OCI-LY7 (cell line): ENCODE measurements around the gene SPINDOC. TPM values are rescaled to one million over a fixed set of nuclear protein-coding genes. Genes with fewer than 3 reads are reported as not detected.

Experiments used
- BruUV-seq: library from RNA; stranded (reverse); fragments of 400-500 nt; replicated peaks from 2 replicates; lab custom pipeline; 2021; lab: Mats Ljungman, UMichigan
- CTCF ChIA-PET: fragments of 300-600 bp; sonication (Branson Sonifier 250); formaldehyde crosslinking; loops from one replicate; lab custom pipeline; 2022; ENCODE audit warnings: antibody characterized with exemption; ENCODE audit not compliant: unreplicated experiment; lab: Charles Lee
- POLR2A ChIA-PET: fragments of 300-600 bp; sonication (Branson Sonifier 250); formaldehyde crosslinking; loops from one replicate; lab custom pipeline; 2022; ENCODE audit warnings: antibody characterized with exemption; lab: Charles Lee
- DNase-seq: peaks from one replicate; pipeline ENCODE4 v3.0.0-alpha.2; 2015; ENCODE audit warnings: low spot score
- H2AFZ ChIP-seq: fragments of 200-600 bp; sonication (generic), shearing (Covaris generic); 2 replicates; pipeline ENCODE4 v1.6.1; 2014; ENCODE audit warnings: mild to moderate bottlenecking, antibody characterized with exemption, low read length, moderate library complexity
- H3K27ac ChIP-seq: fragments of 200-600 bp; sonication (generic); 2 replicates; pipeline ENCODE4 v1.5.1; 2014; ENCODE audit warnings: mixed run types, low read depth, mild to moderate bottlenecking, moderate library complexity, low read length, inconsistent platforms; ENCODE audit not compliant: poor library complexity, severe bottlenecking
- H3K36me3 ChIP-seq: fragments of 200-600 bp; sonication (generic); 2 replicates; pipeline ENCODE4 v1.6.1; 2014; ENCODE audit warnings: mild to moderate bottlenecking, antibody characterized with exemption, low read length, moderate library complexity, mixed read lengths; ENCODE audit not compliant: insufficient read depth
- H3K4me1 ChIP-seq: fragments of 200-600 bp; sonication (generic); 2 replicates; pipeline ENCODE4 v1.5.1; 2014; ENCODE audit warnings: mild to moderate bottlenecking, low read length; ENCODE audit not compliant: insufficient read depth, poor library complexity, severe bottlenecking
- H3K4me2 ChIP-seq: fragments of 200-600 bp; sonication (generic); 2 replicates; pipeline ENCODE4 v1.6.1; 2014; ENCODE audit warnings: mild to moderate bottlenecking, low read length
- H3K4me3 ChIP-seq: fragments of 200-600 bp; sonication (generic); 2 replicates; pipeline ENCODE4 v1.5.1; 2014; ENCODE audit warnings: mild to moderate bottlenecking, low read depth, low read length; ENCODE audit not compliant: poor library complexity, severe bottlenecking
- H3K79me2 ChIP-seq: fragments of 200-600 bp; sonication (generic); 2 replicates; pipeline ENCODE4 v1.6.1; 2016; ENCODE audit warnings: low read depth, mild to moderate bottlenecking, low read length, moderate library complexity, mixed read lengths; ENCODE audit not compliant: insufficient read depth
- H3K9me2 ChIP-seq: fragments of 200-600 bp; sonication (generic); 2 replicates; pipeline ENCODE4 v1.6.1; 2016; ENCODE audit warnings: mild to moderate bottlenecking, low read length, mixed read lengths; ENCODE audit not compliant: insufficient read depth
- H3K9me3 ChIP-seq: fragments of 200-600 bp; sonication (generic); 2 replicates; pipeline ENCODE4 v1.6.1; 2014; ENCODE audit warnings: mild to moderate bottlenecking, mixed run types, low read length, mixed read lengths
- H4K20me1 ChIP-seq: fragments of 200-600 bp; sonication (generic); 2 replicates; pipeline ENCODE4 v1.6.1; 2014; ENCODE audit warnings: mild to moderate bottlenecking, antibody characterized with exemption, low read length, moderate library complexity, mixed read lengths; ENCODE audit not compliant: insufficient read depth
- CTCF ChIP-seq: fragments of 200-600 bp; sonication (generic); conservative IDR thresholded peaks from 2 replicates; pipeline ENCODE4 v1.5.1; 2014; ENCODE audit warnings: mild to moderate bottlenecking, antibody characterized with exemption, low read length, moderate library complexity, mixed read lengths
- EZH2phosphoT487 ChIP-seq: fragments of 200-600 bp; sonication (generic); IDR thresholded peaks from 2 replicates; pipeline ENCODE4 v1.6.1; 2018; ENCODE audit warnings: low read depth, borderline replicate concordance, mild to moderate bottlenecking, mixed run types, antibody characterized with exemption, low read length, moderate library complexity, mixed read lengths
- intact Hi-C: fragments of 100-400 bp; cut with micrococcal nuclease; formaldehyde crosslinking; loops from one replicate; pipeline ENCODE4 v1.10.0; 2022; ENCODE audit not compliant: unreplicated experiment
- total RNA-seq, 2 experiments: library from RNA; depleted of rRNA in 1 of 2; stranded (reverse); fragments of >200 nt in 1 of 2; shearing (Covaris generic) in 1 of 2; gene quantifications; 2 replicates each; pipeline ENCODE4 v1.2.3, GENCODE V29; 2014 to 2022

The SPINDOC gene
- total RNA-seq, 2 experiments from 2014 or later = 57.9 to 81.8 TPM

DNA sequence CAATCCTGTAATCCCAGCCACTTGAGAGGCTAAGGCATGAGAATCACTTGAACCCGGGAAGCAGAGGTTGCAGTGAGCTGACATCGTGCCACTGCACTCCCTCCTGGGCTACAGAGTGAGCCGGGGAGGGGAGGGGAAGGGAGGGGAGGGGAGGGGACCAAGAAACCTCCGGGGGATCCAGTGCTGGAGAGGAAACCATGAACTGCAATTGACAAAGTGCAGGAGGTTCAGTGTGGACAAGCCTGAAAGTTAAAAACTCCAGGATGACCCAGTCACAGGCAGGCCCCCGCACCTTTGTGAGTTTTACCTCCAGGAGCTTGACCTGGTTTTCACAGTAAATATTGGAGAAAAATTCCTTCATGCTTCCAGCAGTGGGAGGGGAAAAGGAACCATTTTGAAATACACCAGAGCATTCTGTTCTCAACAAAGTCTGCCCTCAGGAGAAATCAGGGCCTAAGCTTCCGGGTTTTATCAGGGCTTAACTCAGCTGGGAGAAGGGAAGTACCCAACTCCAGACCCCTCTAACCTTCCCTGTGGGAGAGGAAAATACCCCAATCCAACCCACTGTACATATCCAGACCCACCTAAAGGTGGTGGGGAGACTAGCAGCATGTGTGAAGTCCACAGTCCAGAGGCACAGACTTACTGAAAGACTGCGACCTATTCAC, 29.2 kb upstream of the SPINDOC start:
- TF ChIP-seq EZH2phosphoT487 (no peak), CTCF (no peak)
- no peak overlapping the region for H3K4me2 ChIP-seq
- H3K79me2 ChIP-seq = no peaks in the 10 kb centered on the region
- ChIA-PET POLR2A (no interaction called here), CTCF (interaction anchor here (0.6 kb wide), 1 partner anchor 13 kb away, joined by 6 read pairs; no protein-coding TSS in a partner anchor)
- DNase-seq = no peak
- no peaks in the 10 kb centered on the region for H3K4me1 ChIP-seq
- no peaks in the 10 kb centered on the region for H3K36me3 ChIP-seq
- no peak overlapping the region for H3K27ac ChIP-seq
- H4K20me1 ChIP-seq = no peaks in the 10 kb centered on the region
- intact Hi-C loops = no loop called here
- H3K9me2 ChIP-seq = no peaks in the 10 kb centered on the region
- H3K9me3 ChIP-seq = no peaks in the 10 kb centered on the region
- no TSS peak for BruUV-seq
- H2AFZ ChIP-seq = no peak overlapping the region
- no peak overlapping the region for H3K4me3 ChIP-seq

DNA sequence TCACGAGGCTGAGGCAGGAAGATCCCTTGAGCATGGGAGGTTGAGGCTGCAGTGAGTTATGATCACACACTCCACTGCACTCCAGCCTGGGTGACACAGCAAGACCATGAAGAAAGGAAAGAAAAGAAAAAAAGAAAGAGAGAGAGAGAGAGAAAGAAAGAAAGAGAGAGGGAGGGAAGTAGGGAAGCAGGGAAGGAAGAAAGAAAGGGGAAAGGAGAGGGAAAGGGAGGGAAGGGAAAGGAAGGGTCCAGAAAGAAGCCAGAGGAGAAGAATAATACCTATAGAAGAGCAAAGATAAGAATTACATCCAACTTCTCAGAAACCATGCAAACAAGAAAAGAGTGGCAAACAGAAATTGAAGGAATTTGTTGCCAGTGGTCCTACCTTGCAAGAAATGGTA, 27.4 kb upstream of the SPINDOC start:
- TF ChIP-seq EZH2phosphoT487 (no peak), CTCF (no peak)
- ChIA-PET POLR2A (interaction anchor here (0.7 kb wide), 1 partner anchor 16 kb away, joined by 5 read pairs; no protein-coding TSS in a partner anchor), CTCF (no interaction called here)
- Histone ChIP-seq H3K36me3 (no peaks in the 10 kb centered on the region), H3K79me2 (no peaks in the 10 kb centered on the region), H3K9me3 (no peaks in the 10 kb centered on the region), H3K9me2 (no peaks in the 10 kb centered on the region), H3K4me1 (no peaks in the 10 kb centered on the region), H2AFZ (no peak overlapping the region), H3K4me2 (no peak overlapping the region), H3K4me3 (no peak overlapping the region), H3K27ac (no peak overlapping the region), H4K20me1 (no peaks in the 10 kb centered on the region)
- no TSS peak for BruUV-seq
- DNase-seq = no peak
- intact Hi-C loops = no loop called here

GRCh38 chr11:63791495-63792167, 21.6 kb upstream of the SPINDOC start:
- no peak for DNase-seq
- no TSS peak for BruUV-seq
- no peak overlapping the region for H3K4me2 ChIP-seq
- CTCF ChIA-PET = no interaction called here
- H2AFZ ChIP-seq = no peak overlapping the region
- POLR2A ChIA-PET = no interaction called here
- no peak overlapping the region for H3K4me3 ChIP-seq
- no peaks in the 10 kb centered on the region for H4K20me1 ChIP-seq
- no peak overlapping the region for H3K27ac ChIP-seq
- TF ChIP-seq CTCF = no peak
- no peak for TF ChIP-seq EZH2phosphoT487
- H3K4me1 ChIP-seq = no peaks in the 10 kb centered on the region
- no peaks in the 10 kb centered on the region for H3K36me3 ChIP-seq
- no peaks in the 10 kb centered on the region for H3K79me2 ChIP-seq
- H3K9me2 ChIP-seq = no peaks in the 10 kb centered on the region
- intact Hi-C loops = no loop called here
- 0 out of 2 replicates have a peak, but pooled peaks cover 6% of the 10 kb centered on the region for H3K9me3 ChIP-seq
